Stomach (tissue), 4 donors: Measurements from ENCODE around the gene PRRT4.

Source experiments
- CTCF ChIP-seq, 7 experiments: fragments of 450-650 bp in 4 of 7; fragments of 200-600 bp in 3 of 7; sonication (generic) in 3 of 7; IDR thresholded peaks; one replicate each; pipeline ENCODE4 v1.5.1; 2016 to 2019; ENCODE audit warnings: antibody characterized with exemption in 7 of 7, control low read depth in 2 of 7, mild to moderate bottlenecking in 1 of 7
- EP300 ChIP-seq: sonication (generic); formaldehyde crosslinking; IDR thresholded peaks from one replicate; pipeline ENCODE4 v1.6.1; 2017; ENCODE audit warnings: antibody characterized with exemption
- POLR2A ChIP-seq, 4 donors: fragments of 450-650 bp; IDR thresholded peaks; one replicate each; pipeline ENCODE4 v1.6.1; 2016; ENCODE audit warnings: antibody characterized with exemption in 4 of 4, control low read depth in 2 of 4, mild to moderate bottlenecking in 1 of 4, moderate library complexity in 1 of 4
- POLR2AphosphoS5 ChIP-seq, 3 donors: sonication (generic); formaldehyde crosslinking; IDR thresholded peaks; one replicate each; pipeline ENCODE4 v1.6.1; 2016; ENCODE audit warnings: antibody characterized with exemption in 3 of 3

GRCh38 chr7:128381161-128381821, 19.8 kb upstream of the PRRT4 start:
- peak in 1 of 7 experiments; percentile 19 for TF ChIP-seq CTCF (IDR thresholded peaks at IDR 0.05)
- no peak for TF ChIP-seq POLR2AphosphoS5 (IDR thresholded peaks at IDR 0.05)
- no peak for TF ChIP-seq EP300
- no peak for TF ChIP-seq POLR2A (IDR thresholded peaks at IDR 0.05)
